ENCODE measurements around the gene TMEM176B.

TMEM176B gene

GRCh38 chr7:150820578-150821198 lies 20.5 kb upstream of the TMEM176B start:
- TF ChIP-seq CTCF (conservative IDR thresholded peaks at IDR 0.05): no peak

GRCh38 chr7:150820148-150820547 lies 20.0 kb upstream of the TMEM176B start:
- H3K27ac ChIP-seq: no peak overlapping the region
- no peak for TF ChIP-seq CTCF (conservative IDR thresholded peaks at IDR 0.05)

More at GRCh38 chr7:150820578-150821198, 20.5 kb upstream of the TMEM176B start:
- H3K27ac ChIP-seq: no peak overlapping the region

- TF ChIP-seq CTCF (conservative IDR thresholded peaks at IDR 0.05): no peak
- H3K27ac ChIP-seq: no peak overlapping the region
These were observed 18.8 kb upstream of the TMEM176B start for GRCh38 chr7:150818971-150819370.

GRCh38 chr7:150814328-150815001 lies 14.3 kb upstream of the TMEM176B start:
- no peak for TF ChIP-seq CTCF (conservative IDR thresholded peaks at IDR 0.05)

GRCh38 chr7:150807616-150808438 lies 7.7 kb upstream of the TMEM176B start:
- H3K27ac ChIP-seq: peak overlapping the region; percentile 59

More at GRCh38 chr7:150814328-150815001, 14.3 kb upstream of the TMEM176B start:
- no peak overlapping the region for H3K27ac ChIP-seq

- no peak overlapping the region for H3K27ac ChIP-seq
- TF ChIP-seq CTCF (conservative IDR thresholded peaks at IDR 0.05): no peak
These were observed 6.7 kb upstream of the TMEM176B start for GRCh38 chr7:150806863-150807262.

- no peak for TF ChIP-seq CTCF (conservative IDR thresholded peaks at IDR 0.05)
- no peak overlapping the region for H3K27ac ChIP-seq
These were observed 6.3 kb upstream of the TMEM176B start for GRCh38 chr7:150806454-150806853.

Measured in VCaP (cell line).